ENCODE data around the gene CACNA2D3.

Gene CACNA2D3

GRCh38 chr3:54865316-54865715 is 743.0 kb downstream of the CACNA2D3 start:
- no peak for DNase-seq

- no peak for DNase-seq
Measured at GRCh38 chr3:54866251-54866650, 743.9 kb downstream of the CACNA2D3 start.

- DNase-seq, result no peak
Measured at GRCh38 chr3:54870423-54870822, 748.1 kb downstream of the CACNA2D3 start.

- no peak for DNase-seq
Measured at GRCh38 chr3:54871867-54872266, 749.5 kb downstream of the CACNA2D3 start.

GRCh38 chr3:54873059-54874010 is 751.0 kb downstream of the CACNA2D3 start:
- DNase-seq, result no peak

GRCh38 chr3:54874816-54875556 is 752.6 kb downstream of the CACNA2D3 start:
- DNase-seq, result no peak

GRCh38 chr3:54875596-54876268 is 753.4 kb downstream of the CACNA2D3 start:
- DNase-seq, result no peak

- DNase-seq, result no peak
Measured at GRCh38 chr3:54876694-54877093, 754.3 kb downstream of the CACNA2D3 start.

GRCh38 chr3:54877730-54878129 is 755.4 kb downstream of the CACNA2D3 start:
- no peak for DNase-seq

GRCh38 chr3:54878145-54878544 is 755.8 kb downstream of the CACNA2D3 start:
- DNase-seq, result no peak

- DNase-seq, result no peak
Measured at GRCh38 chr3:54882129-54882833, 759.9 kb downstream of the CACNA2D3 start.

GRCh38 chr3:54888162-54888561 is 765.8 kb downstream of the CACNA2D3 start:
- no peak for DNase-seq

GRCh38 chr3:54888873-54889272 is 766.5 kb downstream of the CACNA2D3 start:
- DNase-seq, result no peak

- no peak for DNase-seq
Measured at GRCh38 chr3:54889731-54890130, 767.4 kb downstream of the CACNA2D3 start.

GRCh38 chr3:54891540-54891897 is 769.2 kb downstream of the CACNA2D3 start:
- no peak for DNase-seq

GRCh38 chr3:54892168-54892567 is 769.8 kb downstream of the CACNA2D3 start:
- DNase-seq, result no peak

GRCh38 chr3:54895613-54896012 is 773.3 kb downstream of the CACNA2D3 start:
- DNase-seq, result no peak

- DNase-seq, result no peak
Measured at GRCh38 chr3:54897028-54897711, 774.8 kb downstream of the CACNA2D3 start.

GRCh38 chr3:54899273-54899672 is 776.9 kb downstream of the CACNA2D3 start:
- no peak for DNase-seq

- no peak for DNase-seq
Measured at GRCh38 chr3:54900838-54901591, 778.7 kb downstream of the CACNA2D3 start.

- DNase-seq, result no peak
Measured at GRCh38 chr3:54901906-54902685, 779.7 kb downstream of the CACNA2D3 start.

Measured in activated naive CD4-positive, alpha-beta T cell treated with anti-CD3 and anti-CD28 coated beads, Interleukin-2, amount 50 U/mL, for 16 hours (primary cell).